SK-N-SH treated with all-trans-retinoic acid at 6 μM for 48 hours (cell line): ENCODE measurements around the gene OR6B2.
"Not testable (repeated sequence)": the region's sequence is repeated elsewhere in the genome, so short reads cannot be mapped to it uniquely, and the experiment has no call there.

ENCODE experiments used
- ATAC-seq: fragments of 200-7000 bp; cut with Tn5 transposase; 3 replicates; pipeline ENCODE4 v1.9.1; 2020; ENCODE audit warnings: mild to moderate bottlenecking, moderate library complexity
- ARNTL ChIP-seq: fragments of 450-650 bp; formaldehyde crosslinking; IDR thresholded peaks from 2 replicates; pipeline ENCODE4 v1.5.0; 2020; ENCODE audit warnings: low read depth, mild to moderate bottlenecking, moderate library complexity, borderline replicate concordance
- CREB5 ChIP-seq: fragments of 250-450 bp; sonication (Bioruptor Pico); IDR thresholded peaks from 2 replicates; pipeline ENCODE4 v1.5.1; 2020; ENCODE audit warnings: low read depth, mild to moderate bottlenecking, moderate library complexity
- CSDC2 ChIP-seq: fragments of 250-450 bp; sonication (Bioruptor Pico); IDR thresholded peaks from 2 replicates; pipeline ENCODE4 v1.5.0; 2020; ENCODE audit warnings: mild to moderate bottlenecking, moderate library complexity
- CSRNP3 ChIP-seq: fragments of 250-450 bp; sonication (Bioruptor Pico); IDR thresholded peaks from 2 replicates; pipeline ENCODE4 v1.5.1; 2021; ENCODE audit warnings: mild to moderate bottlenecking, moderate library complexity
- ESRRG ChIP-seq: fragments of 250-450 bp; sonication (Bioruptor Pico); IDR thresholded peaks from 2 replicates; pipeline ENCODE4 v1.6.1; 2021; ENCODE audit warnings: mild to moderate bottlenecking
- GLIS3 ChIP-seq: fragments of 250-450 bp; sonication (Bioruptor Pico); IDR thresholded peaks from 2 replicates; pipeline ENCODE4 v1.5.0; 2020; ENCODE audit warnings: mild to moderate bottlenecking, moderate library complexity
- ISL1 ChIP-seq: fragments of 250-450 bp; sonication (Bioruptor Pico); IDR thresholded peaks from 2 replicates; pipeline ENCODE4 v2.1.2; 2022; ENCODE audit warnings: mild to moderate bottlenecking, moderate library complexity
- OSR1 ChIP-seq: fragments of 250-450 bp; sonication (Bioruptor Pico); IDR thresholded peaks from 2 replicates; pipeline ENCODE4 v1.8.0; 2022; ENCODE audit warnings: moderate library complexity, mild to moderate bottlenecking, inconsistent platforms
- PATZ1 ChIP-seq: fragments of 250-450 bp; sonication (Bioruptor Pico); IDR thresholded peaks from 2 replicates; pipeline ENCODE4 v1.8.0; 2020; ENCODE audit warnings: mild to moderate bottlenecking, moderate library complexity, borderline replicate concordance
- PPARA ChIP-seq: fragments of 250-450 bp; sonication (Bioruptor Pico); IDR thresholded peaks from 2 replicates; pipeline ENCODE4 v1.5.0; 2020; ENCODE audit warnings: mild to moderate bottlenecking, borderline replicate concordance
- RARB ChIP-seq: fragments of 250-450 bp; sonication (Bioruptor Pico); IDR thresholded peaks from 2 replicates; pipeline ENCODE4 v1.8.0; 2021; ENCODE audit warnings: mild to moderate bottlenecking, moderate library complexity
- SNAI2 ChIP-seq: fragments of 250-450 bp; sonication (Bioruptor Pico); IDR thresholded peaks from 2 replicates; pipeline ENCODE4 v1.5.0; 2020; ENCODE audit warnings: mild to moderate bottlenecking, moderate library complexity
- TCF4 ChIP-seq: fragments of 250-450 bp; sonication (Bioruptor Pico); IDR thresholded peaks from 2 replicates; pipeline ENCODE4 v1.8.0; 2021; ENCODE audit warnings: mild to moderate bottlenecking, moderate library complexity, borderline replicate concordance
- TOX ChIP-seq: fragments of 250-450 bp; sonication (Bioruptor Pico); IDR thresholded peaks from 2 replicates; pipeline ENCODE4 v1.8.0; 2021; ENCODE audit warnings: mild to moderate bottlenecking, moderate library complexity, borderline replicate concordance
- ZC3H10 ChIP-seq: fragments of 250-450 bp; sonication (Bioruptor Pico); IDR thresholded peaks from 2 replicates; pipeline ENCODE4 v1.5.1; 2021; ENCODE audit warnings: mild to moderate bottlenecking, moderate library complexity
- ZFP3 ChIP-seq: fragments of 250-450 bp; sonication (Bioruptor Pico); IDR thresholded peaks from 2 replicates; pipeline ENCODE4 v1.5.0; 2020; ENCODE audit warnings: mild to moderate bottlenecking, moderate library complexity
- ZFP30 ChIP-seq: fragments of 450-650 bp; formaldehyde crosslinking; IDR thresholded peaks from 2 replicates; pipeline ENCODE4 v1.5.0; 2022; ENCODE audit warnings: mild to moderate bottlenecking, moderate library complexity
- ZNF565 ChIP-seq: fragments of 450-650 bp; formaldehyde crosslinking; conservative IDR thresholded peaks from 2 replicates; pipeline ENCODE4 v1.5.0; 2020; ENCODE audit warnings: low read depth, mild to moderate bottlenecking, moderate library complexity
- ZNF70 ChIP-seq: fragments of 450-650 bp; formaldehyde crosslinking; IDR thresholded peaks from 2 replicates; pipeline ENCODE4 v1.5.0; 2020; ENCODE audit warnings: mild to moderate bottlenecking, moderate library complexity
- ZNF8 ChIP-seq: fragments of 450-650 bp; formaldehyde crosslinking; IDR thresholded peaks from 2 replicates; pipeline ENCODE4 v1.5.0; 2020; ENCODE audit warnings: mild to moderate bottlenecking, moderate library complexity

The OR6B2 gene

GRCh38 chr2:240048237-240048636 lies 18.0 kb upstream of the OR6B2 start:
- TF ChIP-seq OSR1 (CRISPR knock-in tag) (no peak), ZFP3 (CRISPR knock-in tag) (no peak), CSDC2 (CRISPR knock-in tag) (no peak), TOX (no peak), ARNTL (CRISPR knock-in tag) (no peak), ISL1 (no peak), RARB (no peak), ZNF565 (no peak)
- TF ChIP-seq, all 23 proteins: peak for 0
- ATAC-seq = no peak

- TF ChIP-seq CREB5 (no peak), ARNTL (CRISPR knock-in tag) (no peak)
- no peak for ATAC-seq
Observed at GRCh38 chr2:240045098-240045497, 14.9 kb upstream of the OR6B2 start.

- ATAC-seq = not testable (repeated sequence)
Observed at GRCh38 chr2:240044096-240044495, 13.9 kb upstream of the OR6B2 start.

GRCh38 chr2:240043279-240043989 lies 13.2 kb upstream of the OR6B2 start:
- no peak for ATAC-seq
- TF ChIP-seq ESRRG (CRISPR knock-in tag) (no peak), GLIS3 (CRISPR knock-in tag) (no peak), ARNTL (CRISPR knock-in tag) (no peak)

- no peak for ATAC-seq
- no peak for TF ChIP-seq OSR1 (CRISPR knock-in tag)
Observed at GRCh38 chr2:240042740-240043139, 12.5 kb upstream of the OR6B2 start.

GRCh38 chr2:240041363-240041762 lies 11.1 kb upstream of the OR6B2 start:
- ATAC-seq = no peak

GRCh38 chr2:240037358-240037757 lies 7.1 kb upstream of the OR6B2 start:
- TF ChIP-seq ZFP30 (CRISPR knock-in tag) (no peak), ZNF8 (CRISPR knock-in tag) (no peak), ZFP3 (CRISPR knock-in tag) (no peak), CREB5 (no peak), CSDC2 (CRISPR knock-in tag) (no peak), TOX (no peak), CSRNP3 (CRISPR knock-in tag) (no peak), GLIS3 (CRISPR knock-in tag) (no peak), ISL1 (no peak), ZNF70 (CRISPR knock-in tag) (no peak), TCF4 (CRISPR knock-in tag) (no peak), ARNTL (CRISPR knock-in tag) (no peak), RARB (no peak), ZC3H10 (CRISPR knock-in tag) (no peak)
- ATAC-seq = no peak

More at GRCh38 chr2:240041363-240041762, 11.1 kb upstream of the OR6B2 start:
- no peak for TF ChIP-seq ZC3H10 (CRISPR knock-in tag)

- ATAC-seq = no peak
- TF ChIP-seq CSRNP3 (CRISPR knock-in tag) (no peak), TOX (no peak), RARB (no peak), TCF4 (CRISPR knock-in tag) (no peak), PPARA (CRISPR knock-in tag) (no peak), OSR1 (CRISPR knock-in tag) (no peak), ZNF70 (CRISPR knock-in tag) (no peak), SNAI2 (CRISPR knock-in tag) (no peak), ISL1 (no peak), ARNTL (CRISPR knock-in tag) (no peak), ZFP30 (CRISPR knock-in tag) (no peak), ZC3H10 (CRISPR knock-in tag) (no peak), PATZ1 (CRISPR knock-in tag) (no peak), CREB5 (no peak)
Observed at GRCh38 chr2:240033330-240033678, 3.1 kb upstream of the OR6B2 start.
